ENCODE measurements around the gene FAM216B.

FAM216B gene

DNA sequence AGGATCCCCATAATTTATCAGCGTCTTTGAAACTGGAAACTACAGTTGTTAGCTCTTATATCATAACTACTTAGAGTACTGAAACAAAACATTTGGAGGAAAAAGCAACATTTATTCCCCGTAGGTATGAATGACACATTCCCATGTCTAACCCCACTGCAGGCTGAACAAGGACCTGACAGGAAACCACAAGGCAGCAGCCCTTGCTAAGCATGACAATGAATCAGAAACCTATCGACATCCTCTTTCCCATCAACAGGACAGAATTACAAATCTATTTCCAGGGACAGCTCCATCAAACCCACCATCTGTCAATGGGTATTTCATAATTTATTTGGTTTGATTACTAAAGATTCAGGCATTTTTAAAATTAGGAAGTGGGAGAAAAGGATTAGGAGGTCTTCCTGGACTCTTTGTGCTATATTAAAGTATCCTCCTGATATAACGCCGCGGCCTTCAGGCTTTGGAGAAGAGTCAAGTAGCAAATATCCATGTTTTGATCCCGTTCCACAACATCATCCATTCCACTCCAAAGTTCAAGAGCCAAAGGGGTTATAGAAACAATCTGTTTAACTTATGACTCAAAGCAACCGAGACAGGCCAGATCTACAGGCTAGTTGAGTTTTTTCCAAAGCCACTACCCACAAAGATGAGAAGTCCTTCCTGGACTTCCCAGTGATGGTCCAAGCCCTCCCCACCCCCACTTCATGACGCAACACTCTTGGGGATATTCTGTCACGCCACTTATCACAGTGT is 51.1 kb downstream of the FAM216B start:
- no peak for DNase-seq (ENCODE audit: low read depth, low spot score)

- DNase-seq (ENCODE audit: low read depth, low spot score) = no peak
These were observed 53.6 kb downstream of the FAM216B start for GRCh38 chr13:42834946-42835345.

GRCh38 chr13:42836930-42837690 is 55.7 kb downstream of the FAM216B start:
- DNase-seq (ENCODE audit: low read depth, low spot score) = no peak
